ENCODE measurements around the gene HS2ST1.

HS2ST1 gene

GRCh38 chr1:87113313-87113712, 198.9 kb downstream of the HS2ST1 start:
- peak; percentile 15 for DNase-seq (ENCODE audit: low spot score)

- DNase-seq (ENCODE audit: low spot score): peak; percentile 84
Measured at GRCh38 chr1:87115317-87115890, 201.0 kb downstream of the HS2ST1 start.

GRCh38 chr1:87115891-87116290, 201.5 kb downstream of the HS2ST1 start:
- no peak for DNase-seq (ENCODE audit: low spot score)

GRCh38 chr1:87117761-87118368, 203.4 kb downstream of the HS2ST1 start:
- peak; percentile 55 for DNase-seq (ENCODE audit: low spot score)

DNA sequence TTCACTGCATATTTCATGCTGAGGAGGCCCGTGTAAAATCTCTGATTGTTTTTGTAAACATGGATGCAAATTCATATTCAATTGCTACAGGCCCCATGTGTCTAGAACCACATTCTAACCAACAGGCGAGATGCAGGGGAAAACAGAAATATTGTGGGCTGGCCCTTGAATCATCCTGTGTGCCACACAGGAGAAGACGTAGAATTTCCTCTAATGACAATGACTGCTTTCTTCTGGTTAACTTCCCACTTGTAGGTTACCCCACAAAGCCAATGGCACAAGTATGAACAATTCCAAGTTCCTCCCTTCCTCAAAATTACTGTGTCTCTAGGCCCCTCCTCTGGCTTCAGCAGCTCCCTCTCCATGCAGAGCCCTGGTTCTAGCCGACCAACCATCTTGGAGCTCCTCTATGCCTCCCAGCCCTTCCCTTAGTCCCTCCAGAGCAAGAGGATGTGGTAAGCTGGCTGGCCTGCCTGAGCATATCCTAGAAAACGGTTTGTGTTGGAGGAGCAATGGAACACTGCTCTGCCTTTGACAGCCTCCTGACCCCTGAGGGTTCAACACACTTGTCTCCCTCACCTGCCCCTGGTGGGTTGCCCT, 205.2 kb downstream of the HS2ST1 start:
- no peak for DNase-seq (ENCODE audit: low spot score)

- DNase-seq (ENCODE audit: low spot score): no peak
Measured at GRCh38 chr1:87120779-87121178, 206.3 kb downstream of the HS2ST1 start.

- no peak for DNase-seq (ENCODE audit: low spot score)
Measured at GRCh38 chr1:87121711-87122163, 207.3 kb downstream of the HS2ST1 start.

DNA sequence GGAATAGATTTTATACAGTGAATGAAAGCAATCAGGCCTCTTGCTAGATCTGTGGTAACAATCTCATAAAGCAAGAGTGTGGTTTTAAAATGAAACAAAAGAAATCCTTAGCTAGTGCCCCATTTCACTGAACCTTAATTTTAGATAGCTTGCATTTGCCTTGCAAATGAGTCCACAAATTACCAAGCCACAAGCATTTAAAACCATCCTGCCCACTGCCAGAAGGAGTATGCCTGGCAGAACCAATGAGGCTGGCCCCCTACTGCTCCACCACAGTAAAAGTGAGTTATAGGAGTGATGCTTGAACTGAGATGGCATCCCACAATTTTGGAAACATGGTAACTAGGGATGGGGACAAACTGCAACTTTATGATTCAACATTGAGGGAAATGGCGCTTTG, 207.8 kb downstream of the HS2ST1 start:
- no peak for DNase-seq (ENCODE audit: low spot score)

DNA sequence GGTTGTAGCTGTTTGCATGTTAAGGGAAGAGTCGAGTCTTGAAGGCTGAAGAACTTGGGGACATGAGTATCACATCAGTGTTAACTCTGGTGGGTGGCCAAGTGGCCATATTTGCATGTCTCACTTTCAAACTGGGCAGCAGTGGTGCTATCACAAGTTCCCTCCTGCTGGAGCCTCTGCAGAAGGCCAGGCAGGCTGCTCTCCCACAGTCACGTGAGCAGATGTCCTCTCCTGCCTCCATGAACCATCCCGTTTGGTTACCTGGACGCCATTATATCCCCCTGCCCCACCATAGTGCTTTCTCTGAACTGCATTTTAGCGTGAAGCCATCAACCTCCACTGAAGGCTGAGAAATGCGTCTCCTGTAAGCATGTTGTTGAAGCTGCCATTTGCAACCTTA, 209.2 kb downstream of the HS2ST1 start:
- no peak for DNase-seq (ENCODE audit: low spot score)

GRCh38 chr1:87126886-87127505, 212.6 kb downstream of the HS2ST1 start:
- DNase-seq (ENCODE audit: low spot score): no peak

- DNase-seq (ENCODE audit: low spot score): no peak
Measured at GRCh38 chr1:87127581-87127980, 213.1 kb downstream of the HS2ST1 start.

GRCh38 chr1:87129038-87129437, 214.6 kb downstream of the HS2ST1 start:
- no peak for DNase-seq (ENCODE audit: low spot score)

- no peak for DNase-seq (ENCODE audit: low spot score)
Measured at GRCh38 chr1:87129606-87130005, 215.2 kb downstream of the HS2ST1 start.

GRCh38 chr1:87130438-87130837, 216.0 kb downstream of the HS2ST1 start:
- DNase-seq (ENCODE audit: low spot score): no peak

DNA sequence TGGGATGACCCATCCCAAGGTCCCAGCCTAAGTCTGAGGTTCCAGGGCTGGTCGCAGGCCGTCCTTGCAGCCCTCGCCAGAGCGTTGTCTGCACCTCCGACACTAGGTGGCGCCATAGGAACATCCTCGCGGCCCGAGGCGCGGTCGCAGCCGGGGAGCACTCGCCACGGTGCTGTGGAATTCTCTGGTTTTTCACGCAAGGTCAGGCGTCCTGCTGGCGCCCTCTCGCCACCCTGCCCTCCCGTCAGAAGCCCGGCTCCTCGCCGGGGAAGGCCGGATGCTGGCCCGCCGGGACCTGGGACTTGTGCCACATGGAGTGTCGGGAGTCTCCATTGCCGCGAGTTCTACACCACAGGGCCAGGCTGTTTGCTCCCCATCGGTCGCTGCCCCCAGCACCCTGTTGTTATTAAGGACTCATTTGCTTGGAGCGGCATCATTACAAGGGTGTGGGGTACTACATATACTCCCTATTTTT, 217.4 kb downstream of the HS2ST1 start:
- DNase-seq (ENCODE audit: low spot score): peak; percentile 86

GRCh38 chr1:87132284-87132870, 217.9 kb downstream of the HS2ST1 start:
- no peak for DNase-seq (ENCODE audit: low spot score)

- DNase-seq (ENCODE audit: low spot score): no peak
Measured at GRCh38 chr1:87134061-87134460, 219.6 kb downstream of the HS2ST1 start.

DNA sequence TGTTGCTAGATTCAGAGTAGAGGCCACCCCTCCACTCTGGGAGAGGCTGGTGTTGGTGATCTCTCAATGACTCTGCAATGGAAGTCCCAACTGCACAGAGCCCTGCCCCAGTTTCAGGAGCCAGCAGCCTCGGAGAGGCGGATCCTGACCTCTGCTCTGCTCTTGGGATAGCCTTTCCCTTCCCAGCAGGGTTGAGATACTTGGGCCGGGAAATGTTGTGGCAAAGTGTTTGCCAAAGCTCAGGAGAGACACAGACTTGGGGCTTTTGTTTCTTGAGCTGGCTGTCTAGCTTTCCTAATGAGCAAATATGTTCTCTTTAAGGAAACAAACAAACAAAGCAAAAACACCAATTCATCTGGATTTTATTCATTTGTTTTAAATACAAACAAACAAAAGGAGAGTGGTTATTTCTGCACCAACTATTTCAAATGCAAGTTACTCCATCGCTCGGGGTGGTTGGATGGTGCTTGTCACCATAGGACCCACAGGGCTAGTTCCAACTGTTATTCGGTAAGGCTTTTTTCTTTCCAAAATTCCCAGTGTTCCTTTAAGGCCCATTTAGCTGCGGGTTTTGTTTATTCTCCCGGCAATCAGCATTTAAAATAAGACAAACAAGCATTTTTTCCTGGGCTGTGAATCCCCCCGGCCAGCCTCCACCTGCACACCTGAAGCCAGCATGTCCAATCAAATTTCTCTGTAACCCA, 220.3 kb downstream of the HS2ST1 start:
- DNase-seq (ENCODE audit: low spot score): no peak

DNA sequence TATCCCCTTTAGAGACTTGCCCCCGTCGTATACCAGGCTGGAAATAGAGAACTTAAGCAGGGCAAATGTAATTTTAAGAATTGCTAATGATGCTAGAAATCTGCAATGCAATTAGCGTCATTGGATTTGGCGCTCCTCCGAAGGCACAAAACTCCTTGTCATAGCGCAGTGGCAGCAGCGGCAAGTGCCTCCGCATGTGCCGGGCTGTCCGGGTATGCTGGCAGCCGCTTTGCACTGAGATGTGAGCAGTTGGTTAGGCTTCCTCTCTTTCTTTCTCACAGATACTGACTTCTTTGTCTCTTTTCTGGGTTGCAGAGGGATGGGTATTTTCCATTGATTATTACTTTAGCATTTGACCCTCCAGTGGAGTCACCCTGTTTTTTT, 220.9 kb downstream of the HS2ST1 start:
- no peak for DNase-seq (ENCODE audit: low spot score)

GRCh38 chr1:87136607-87137341, 222.3 kb downstream of the HS2ST1 start:
- DNase-seq (ENCODE audit: low spot score): no peak

- no peak for DNase-seq (ENCODE audit: low spot score)
Measured at GRCh38 chr1:87137342-87137739, 222.9 kb downstream of the HS2ST1 start.

Measured in kidney tubule cell (primary cell).